ENCODE data around the gene ST14.

The ST14 gene

GRCh38 chr11:130159657-130160497 is at the start of gene ST14:
ST14 (plus strand) TSS chr11:130159782; CDS start chr11:130159980, 198 bp downstream.
- peak; percentile 3 for DNase-seq

DNA sequence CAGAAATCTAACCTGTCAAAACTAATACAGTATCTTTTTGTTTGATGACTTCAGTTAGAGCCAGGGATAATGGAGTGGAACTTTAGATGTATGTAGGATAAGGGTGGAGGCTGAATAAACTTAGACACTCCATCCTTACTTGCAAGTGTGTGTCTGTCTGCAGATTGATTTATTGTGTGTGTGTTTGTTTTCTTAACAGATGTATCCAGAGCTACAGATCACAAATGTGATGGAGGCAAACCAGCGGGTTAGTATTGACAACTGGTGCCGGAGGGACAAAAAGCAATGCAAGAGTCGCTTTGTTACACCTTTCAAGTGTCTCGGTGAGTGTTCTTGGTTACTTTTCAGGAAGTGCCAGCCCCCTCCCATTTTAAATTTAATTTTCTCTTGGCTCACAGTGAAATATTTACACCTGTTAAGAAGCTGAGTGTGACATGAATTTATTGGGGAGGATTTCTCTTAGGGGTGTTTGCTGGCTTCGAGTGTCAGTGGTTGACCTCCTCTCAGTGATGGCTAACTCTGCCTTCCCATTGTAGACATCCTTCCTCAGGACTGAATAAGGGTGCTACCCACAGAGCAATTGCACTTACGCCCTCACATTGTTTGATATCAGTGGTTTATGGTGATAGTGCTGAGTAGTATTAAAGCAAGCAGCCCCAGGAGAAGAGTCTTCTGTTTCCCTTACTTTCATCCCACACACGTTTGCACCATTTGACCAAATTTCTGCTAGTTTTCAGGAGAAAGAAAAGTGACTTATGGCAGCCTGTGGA is 49.1 kb upstream of the ST14 start:
- no peak for DNase-seq

- DNase-seq: no peak
Observed at GRCh38 chr11:130112071-130112830, 47.3 kb upstream of the ST14 start.

DNA sequence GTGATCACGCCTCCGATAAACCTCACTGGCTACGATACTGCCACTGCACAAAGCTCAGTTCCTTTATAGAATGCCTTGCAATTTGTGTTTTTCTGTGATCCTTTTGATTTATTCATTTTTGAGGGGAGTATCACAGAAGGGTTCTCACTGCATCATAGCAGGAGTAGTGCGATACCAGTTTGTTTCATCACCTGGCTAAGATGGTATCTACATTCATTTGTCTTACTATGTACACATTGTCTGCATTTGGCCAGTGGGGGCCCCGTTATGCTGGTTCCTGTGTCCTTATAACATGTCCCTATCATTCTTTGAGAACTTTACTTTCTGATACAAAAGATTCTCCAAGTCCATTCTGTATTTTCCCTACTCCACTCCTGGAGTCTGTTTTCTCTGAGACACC is 45.3 kb upstream of the ST14 start:
- DNase-seq: no peak

DNA sequence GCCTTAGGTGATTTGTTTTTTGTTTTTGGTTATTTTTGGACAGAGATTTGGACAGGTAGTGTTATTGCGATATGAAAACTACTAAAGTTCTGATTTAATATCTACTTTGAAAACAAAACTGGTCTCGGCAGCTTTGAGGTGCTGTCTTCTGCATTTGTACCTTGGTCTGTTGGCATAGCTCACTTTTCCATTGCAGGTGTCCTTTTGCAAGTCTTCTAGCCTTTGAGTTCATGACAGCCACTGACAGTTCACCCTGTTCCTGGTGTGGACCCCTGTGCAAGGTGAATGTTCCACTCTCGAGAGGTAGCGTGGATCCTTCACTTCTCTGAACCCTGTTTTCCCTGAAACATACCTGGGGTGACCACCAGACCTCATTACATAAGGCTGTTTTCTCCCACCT is 44.9 kb upstream of the ST14 start:
- DNase-seq: no peak

GRCh38 chr11:130115218-130115617 is 44.4 kb upstream of the ST14 start:
- DNase-seq: no peak

DNA sequence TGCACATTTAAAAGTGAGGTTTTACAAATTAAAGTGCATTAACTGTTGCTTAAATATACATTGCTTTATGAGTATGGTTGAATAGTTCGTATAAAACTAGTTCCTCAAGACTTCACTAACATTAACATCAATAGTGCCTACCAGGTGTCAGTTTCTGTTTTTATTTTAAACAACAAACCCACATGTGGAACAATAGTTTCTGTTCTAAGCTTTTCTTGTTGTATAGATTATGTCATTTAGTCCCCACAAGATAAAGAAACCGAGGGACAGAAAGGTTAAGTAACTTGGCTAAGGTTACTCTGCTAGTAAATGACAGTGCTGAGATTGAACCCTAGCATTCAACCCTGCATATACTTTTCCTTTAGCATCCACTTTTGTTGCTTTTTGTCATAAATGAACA is 41.4 kb upstream of the ST14 start:
- no peak for DNase-seq

- DNase-seq: no peak
Observed at GRCh38 chr11:130118636-130119387, 40.8 kb upstream of the ST14 start.

DNA sequence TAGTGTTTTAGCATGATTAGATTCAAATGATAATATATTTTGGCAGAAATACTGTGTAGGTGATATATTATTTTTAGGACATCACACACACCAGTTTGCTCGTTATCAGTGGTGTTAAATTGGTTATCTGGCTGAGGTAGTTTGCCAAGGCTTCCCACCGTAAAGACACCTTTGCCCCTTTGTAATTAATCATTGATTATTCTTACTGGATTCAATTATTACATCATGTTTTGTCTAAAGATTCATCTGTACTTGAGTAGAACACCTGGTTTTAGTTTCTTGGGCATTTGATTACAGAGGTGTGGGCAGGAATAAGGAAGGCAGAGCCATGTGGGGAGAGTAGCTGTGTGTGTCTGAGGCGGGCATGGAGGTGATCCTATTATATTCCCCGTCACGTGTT is 39.5 kb upstream of the ST14 start:
- DNase-seq: no peak

DNA sequence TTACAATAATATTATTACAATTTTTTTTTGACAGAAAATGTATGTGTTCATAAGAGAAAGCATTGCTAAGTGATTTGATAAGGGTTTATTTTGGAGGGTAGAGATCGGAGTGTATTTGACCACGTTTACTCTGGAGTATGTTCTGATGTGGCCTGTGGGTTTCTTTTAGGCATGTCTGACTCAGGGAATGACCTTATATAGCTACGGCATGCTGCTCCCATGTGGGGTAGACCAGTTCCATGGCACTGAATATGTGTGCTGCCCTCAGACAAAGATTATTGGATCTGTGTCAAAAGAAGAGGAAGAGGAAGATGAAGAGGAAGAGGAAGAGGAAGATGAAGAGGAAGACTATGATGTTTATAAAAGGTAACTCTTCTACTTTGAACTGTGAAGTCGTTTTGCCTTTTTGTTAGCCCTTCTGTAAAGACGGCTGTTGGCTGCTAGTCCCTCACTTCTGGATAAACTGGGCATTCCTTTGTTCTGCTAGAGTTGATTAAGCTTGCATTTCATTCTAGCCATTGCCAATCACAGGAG is 38.1 kb upstream of the ST14 start:
- DNase-seq: no peak

DNA sequence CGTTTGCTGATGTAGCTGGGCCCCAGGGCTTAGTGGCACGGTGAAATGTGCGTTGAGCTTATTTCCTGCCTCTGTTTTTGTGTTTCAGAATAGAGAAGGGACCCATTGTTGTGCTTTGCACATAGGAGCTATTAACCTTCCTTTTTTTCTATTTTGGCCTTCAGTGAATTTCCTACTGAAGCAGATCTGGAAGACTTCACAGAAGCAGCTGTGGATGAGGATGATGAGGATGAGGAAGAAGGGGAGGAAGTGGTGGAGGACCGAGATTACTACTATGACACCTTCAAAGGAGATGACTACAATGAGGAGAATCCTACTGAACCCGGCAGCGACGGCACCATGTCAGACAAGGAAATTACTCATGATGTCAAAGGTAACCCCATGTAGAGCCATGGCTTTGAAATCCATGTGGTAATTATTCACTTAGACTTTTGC is 37.4 kb upstream of the ST14 start:
- no peak for DNase-seq

GRCh38 chr11:130123414-130124040 is 36.1 kb upstream of the ST14 start:
- DNase-seq: no peak

GRCh38 chr11:130124096-130124495 is 35.5 kb upstream of the ST14 start:
- no peak for DNase-seq

DNA sequence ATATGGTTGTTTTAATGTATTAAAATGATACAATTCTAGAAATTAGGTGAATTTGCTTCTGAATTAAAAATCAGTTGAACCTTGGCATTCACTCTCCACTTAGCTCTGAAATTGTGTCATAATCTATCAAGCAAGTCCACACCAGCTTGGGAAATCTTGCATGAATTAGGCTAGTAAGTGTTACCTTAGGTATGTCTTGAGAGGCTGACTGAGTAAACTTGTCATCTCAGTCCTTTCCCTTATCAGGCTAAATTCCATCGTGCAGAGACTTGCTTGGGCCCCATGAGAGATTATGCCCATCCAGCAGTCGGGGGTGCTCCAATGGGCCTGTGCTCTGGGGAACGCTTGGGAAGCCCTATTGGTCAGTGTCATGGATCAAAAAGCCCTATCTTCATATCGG is 33.9 kb upstream of the ST14 start:
- DNase-seq: no peak

- no peak for DNase-seq
Observed at GRCh38 chr11:130126516-130126915, 33.1 kb upstream of the ST14 start.

- DNase-seq: no peak
Observed at GRCh38 chr11:130127509-130127908, 32.1 kb upstream of the ST14 start.

DNA sequence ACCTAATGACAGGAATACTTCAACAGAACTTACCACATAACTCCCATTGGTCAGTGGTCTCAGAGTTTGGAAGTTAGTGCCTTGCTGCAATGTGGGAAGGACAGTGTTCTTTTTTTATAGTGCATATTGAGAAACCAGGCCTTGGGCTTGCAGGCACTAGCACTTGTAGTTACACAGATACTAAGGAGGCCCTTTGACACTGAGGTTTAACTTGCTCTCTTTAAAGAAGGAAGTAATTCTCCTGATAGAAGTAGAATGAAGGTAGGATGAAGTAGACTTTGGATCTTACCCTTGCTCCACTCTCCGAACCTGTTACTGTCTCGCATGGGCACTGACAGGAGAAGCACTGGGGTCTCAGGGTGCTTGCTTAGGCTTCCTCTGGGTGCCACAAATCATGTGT is 31.0 kb upstream of the ST14 start:
- no peak for DNase-seq

GRCh38 chr11:130129922-130130321 is 29.7 kb upstream of the ST14 start:
- DNase-seq: no peak

DNA sequence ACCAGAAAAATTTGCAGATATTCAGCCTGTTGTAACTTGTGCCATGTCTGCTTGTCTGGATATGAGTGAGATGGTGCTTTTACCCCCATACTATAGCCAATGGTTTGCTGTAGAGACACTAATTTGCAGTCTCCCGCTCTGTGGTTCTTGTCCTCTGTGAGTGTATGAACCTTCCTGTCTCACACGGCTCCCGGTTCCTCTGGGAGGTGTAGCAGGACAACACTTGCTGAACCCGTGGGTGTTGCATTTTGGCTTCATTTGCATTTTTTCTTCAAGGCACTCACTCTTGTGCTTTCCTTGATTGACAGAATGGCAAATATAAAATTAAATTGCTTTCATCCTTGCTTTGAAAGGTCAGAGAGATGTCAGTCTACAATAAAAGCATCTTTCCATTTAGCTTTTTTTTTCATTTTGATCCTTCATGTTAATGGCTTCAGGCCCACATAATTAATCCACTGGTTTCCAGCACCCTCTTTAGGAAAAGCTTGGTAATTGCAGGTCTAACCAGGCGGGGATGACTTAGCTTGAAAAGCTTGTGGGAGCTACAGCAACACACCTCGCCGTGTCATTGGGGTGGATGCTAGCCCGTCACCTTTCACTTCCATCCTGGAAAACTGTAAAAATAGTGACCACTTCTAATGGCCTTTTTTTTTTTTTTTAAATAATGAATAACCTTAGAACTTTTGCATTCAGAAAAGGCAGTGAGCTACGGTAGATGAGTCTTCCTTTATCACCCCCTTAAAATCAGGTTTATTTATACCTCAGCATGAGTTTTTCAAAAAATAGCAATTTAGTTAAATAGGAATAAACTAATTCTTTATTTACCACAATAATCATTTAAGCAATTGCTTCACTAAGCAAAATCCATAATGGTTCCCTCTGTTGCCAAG is 27.4 kb upstream of the ST14 start:
- DNase-seq: no peak

DNA sequence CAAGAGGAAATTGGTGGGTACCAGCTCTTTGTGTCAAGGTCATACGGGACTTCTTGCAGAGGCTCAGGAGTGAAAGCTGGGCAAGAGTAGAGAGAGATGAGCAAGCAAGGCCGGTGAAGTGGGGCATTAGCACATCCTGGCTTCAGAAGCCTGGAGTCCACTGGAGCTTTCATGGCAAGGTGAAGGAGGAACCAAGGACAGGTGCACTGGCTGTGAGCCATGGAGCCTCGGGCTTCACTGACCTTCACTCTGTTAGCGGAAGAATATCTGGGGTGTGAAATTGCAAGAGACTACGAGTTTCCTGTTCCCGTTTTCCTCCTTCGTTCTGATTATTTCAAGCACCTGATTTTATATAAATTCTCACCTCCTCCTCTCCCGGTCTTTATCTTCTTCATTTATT is 25.9 kb upstream of the ST14 start:
- no peak for DNase-seq

DNA sequence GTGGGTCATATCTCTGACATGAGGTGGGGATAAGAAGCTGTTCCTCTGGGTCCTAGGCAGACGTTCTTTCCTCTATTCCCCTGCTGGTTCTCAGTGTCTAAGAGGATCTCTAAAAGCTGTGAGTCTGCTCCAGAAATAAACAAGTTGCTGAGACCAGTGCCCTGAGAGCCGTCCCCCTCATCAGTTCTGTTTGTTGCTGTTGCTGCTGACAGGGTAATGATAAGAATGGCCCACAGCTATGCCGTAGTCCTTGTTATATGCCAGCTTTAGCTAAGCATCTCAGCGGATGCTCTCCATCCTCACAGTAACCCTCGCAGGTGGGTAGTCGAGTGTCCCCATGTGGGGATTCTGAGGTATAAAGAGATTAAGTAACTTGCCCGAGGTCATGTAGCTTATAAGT is 23.5 kb upstream of the ST14 start:
- no peak for DNase-seq

Measured in NCI-H2171 (cell line).